Hematopoietic multipotent progenitor cell (in vitro differentiated cells): ENCODE results near the gene KCNK1. TPM values are rescaled to one million over a fixed set of nuclear protein-coding genes. Genes with fewer than 3 reads are reported as not detected.
A peak's percentile ranks its signal among the peaks of the same experiment; 100 is the strongest.
"Not testable (repeated sequence)": the region's sequence is repeated elsewhere in the genome, so short reads cannot be mapped to it uniquely, and the experiment has no call there.

Experiments used
- DNase-seq, 3 donors: peaks; one replicate each; pipeline ENCODE4 v3.0.0-alpha.2; 2011 to 2015; ENCODE audit warnings: low read depth in 2 of 3, low spot score in 2 of 3
- total RNA-seq: library from RNA; depleted of rRNA; stranded (reverse); fragments of >200 nt; gene quantifications from one replicate; pipeline ENCODE4 v1.2.3, GENCODE V29; 2012

KCNK1 gene
- total RNA-seq, 1 donor, result under 0.01 TPM

- DNase-seq, result no peak
Measured at GRCh38 chr1:233607252-233608119, 6.4 kb upstream of the KCNK1 start.

GRCh38 chr1:233608988-233609387 is 4.9 kb upstream of the KCNK1 start:
- DNase-seq, result no peak

- no peak for DNase-seq
Measured at GRCh38 chr1:233609926-233610325, 4.0 kb upstream of the KCNK1 start.

GRCh38 chr1:233610628-233611027 is 3.3 kb upstream of the KCNK1 start:
- DNase-seq, result no peak

- DNase-seq, result not testable (repeated sequence)
Measured at GRCh38 chr1:233611363-233611762, 2.5 kb upstream of the KCNK1 start.

- peak in 1 of 3 donors; percentile 3 for DNase-seq
Measured at GRCh38 chr1:233614173-233614742, 352 bp downstream of the KCNK1 start.

GRCh38 chr1:233614743-233615521 is 1.0 kb downstream of the KCNK1 start:
- peak in 2 of 3 donors; percentile 9 to 22 for DNase-seq

- no peak for DNase-seq
Measured at GRCh38 chr1:233615571-233615970, 1.7 kb downstream of the KCNK1 start.

- DNase-seq, result no peak
Measured at GRCh38 chr1:233617025-233617424, 3.1 kb downstream of the KCNK1 start.

- DNase-seq, result not testable (repeated sequence)
Measured at GRCh38 chr1:233619414-233619813, 5.5 kb downstream of the KCNK1 start.

GRCh38 chr1:233620065-233620464 is 6.2 kb downstream of the KCNK1 start:
- DNase-seq, result no peak

- no peak for DNase-seq
Measured at GRCh38 chr1:233621923-233622322, 8.0 kb downstream of the KCNK1 start.

GRCh38 chr1:233624289-233624688 is 10.4 kb downstream of the KCNK1 start:
- DNase-seq, result no peak

GRCh38 chr1:233625087-233625486 is 11.2 kb downstream of the KCNK1 start:
- DNase-seq, result no peak

GRCh38 chr1:233625510-233625981 is 11.6 kb downstream of the KCNK1 start:
- no peak for DNase-seq

- DNase-seq, result no peak
Measured at GRCh38 chr1:233627376-233627775, 13.5 kb downstream of the KCNK1 start.

GRCh38 chr1:233627823-233628222 is 13.9 kb downstream of the KCNK1 start:
- no peak for DNase-seq

- DNase-seq, result no peak
Measured at GRCh38 chr1:233629305-233629935, 15.5 kb downstream of the KCNK1 start.

GRCh38 chr1:233631810-233632405 is 18.0 kb downstream of the KCNK1 start:
- DNase-seq, result no peak

- DNase-seq, result no peak
Measured at GRCh38 chr1:233632436-233632835, 18.5 kb downstream of the KCNK1 start.
